PC-3 (cell line): ENCODE data around the gene OTOR. TPM values are rescaled to one million over a fixed set of nuclear protein-coding genes. Genes with fewer than 3 reads are reported as not detected.

Source experiments
- ATAC-seq: fragments of 200-7000 bp; cut with Tn5 transposase; 2 replicates; pipeline ENCODE4 v1.9.1; 2020; ENCODE audit warnings: mild to moderate bottlenecking, moderate library complexity
- BruUV-seq: library from RNA; stranded (reverse); fragments of 400-500 nt; replicated peaks from 2 replicates; lab custom pipeline; 2021; lab: Mats Ljungman, UMichigan
- CTCF ChIA-PET: fragments of 300-600 bp; sonication (Branson Sonifier 250); formaldehyde crosslinking; loops from one replicate; lab custom pipeline; 2022; ENCODE audit warnings: antibody characterized with exemption; lab: Charles Lee
- POLR2A ChIA-PET: fragments of 300-600 bp; sonication (Branson Sonifier 250); formaldehyde crosslinking; loops from one replicate; lab custom pipeline; 2022; ENCODE audit warnings: antibody characterized with exemption; ENCODE audit not compliant: unreplicated experiment; lab: Charles Lee
- DNase-seq: peaks from one replicate; pipeline ENCODE4 v3.0.0-alpha.2; 2015
- H2AFZ ChIP-seq: fragments of 300-600 bp; sonication (generic); 2 replicates; pipeline ENCODE4 v1.6.0; 2016; ENCODE audit warnings: antibody characterized with exemption, low read length
- H3F3A ChIP-seq: fragments of 300-600 bp; sonication (generic); one replicate; pipeline ENCODE4 v1.6.0; 2017; ENCODE audit warnings: antibody characterized with exemption, low read length, control low read depth, mild to moderate bottlenecking; ENCODE audit not compliant: unreplicated experiment
- H3K27ac ChIP-seq: fragments of 300-600 bp; sonication (generic); 2 replicates; pipeline ENCODE4 v1.5.1; 2016; ENCODE audit warnings: mild to moderate bottlenecking, low read length
- H3K27me3 ChIP-seq: fragments of 300-600 bp; sonication (generic); 2 replicates; pipeline ENCODE4 v1.6.1; 2016; ENCODE audit warnings: low read length, mixed read lengths
- H3K36me3 ChIP-seq: fragments of 300-600 bp; sonication (generic); 2 replicates; pipeline ENCODE4 v1.6.1; 2016; ENCODE audit warnings: low read depth, mixed run types, low read length, mixed read lengths
- H3K4me1 ChIP-seq: fragments of 300-600 bp; sonication (generic); 2 replicates; pipeline ENCODE4 v1.5.1; 2016; ENCODE audit warnings: low read length; ENCODE audit not compliant: insufficient read depth
- H3K4me2 ChIP-seq: fragments of 300-600 bp; sonication (generic); 2 replicates; pipeline ENCODE4 v1.6.0; 2016; ENCODE audit warnings: low read length
- H3K4me3 ChIP-seq: fragments of 300-600 bp; sonication (generic); 2 replicates; pipeline ENCODE4 v1.5.1; 2016; ENCODE audit warnings: mild to moderate bottlenecking, low read length, mixed read lengths
- H3K79me2 ChIP-seq: fragments of 300-600 bp; sonication (generic); 2 replicates; pipeline ENCODE4 v1.6.1; 2017; ENCODE audit warnings: low read length, mixed read lengths
- H3K9ac ChIP-seq: fragments of 300-600 bp; sonication (generic); 2 replicates; pipeline ENCODE4 v1.6.0; 2016; ENCODE audit warnings: mild to moderate bottlenecking, low read length
- H3K9me2 ChIP-seq: fragments of 300-600 bp; sonication (generic); replicated peaks from 2 replicates; pipeline ENCODE4 v1.6.1; 2016; ENCODE audit warnings: mixed run types, low read length, mixed read lengths
- H3K9me3 ChIP-seq: fragments of 300-600 bp; sonication (generic); 2 replicates; pipeline ENCODE4 v1.6.1; 2016; ENCODE audit warnings: low read length, mixed read lengths
- H4K20me1 ChIP-seq: fragments of 300-600 bp; sonication (generic); 2 replicates; pipeline ENCODE4 v1.6.1; 2016; ENCODE audit warnings: low read length, mixed read lengths
- EZH2 ChIP-seq: fragments of 300-600 bp; sonication (generic); IDR thresholded peaks from one replicate; pipeline ENCODE4 v1.6.1; 2017; ENCODE audit warnings: antibody characterized with exemption, mild to moderate bottlenecking, low read length; ENCODE audit not compliant: unreplicated experiment
- EZH2phosphoT487 ChIP-seq: fragments of 300-600 bp; sonication (generic); IDR thresholded peaks from 2 replicates; pipeline ENCODE4 v1.6.1; 2018; ENCODE audit warnings: mild to moderate bottlenecking, antibody characterized with exemption, low read length, borderline replicate concordance
- intact Hi-C: fragments of 100-400 bp; cut with micrococcal nuclease; formaldehyde crosslinking; loops from 2 replicates; pipeline ENCODE4 v1.9.0; 2023
- total RNA-seq: library from RNA; depleted of rRNA; stranded (reverse); fragments of >200 nt; gene quantifications from 2 replicates; pipeline ENCODE4 v1.2.3, GENCODE V29; 2014
- TF ChIP-seq, protein P1 (sequence below): fragments of 300-600 bp; sonication (generic); conservative IDR thresholded peaks from 2 replicates; pipeline ENCODE4 v1.5.1; 2017; ENCODE audit warnings: antibody characterized with exemption, low read depth, mild to moderate bottlenecking, low read length

OTOR gene
- total RNA-seq, 1 experiment from 2014 or later = not detected

DNA sequence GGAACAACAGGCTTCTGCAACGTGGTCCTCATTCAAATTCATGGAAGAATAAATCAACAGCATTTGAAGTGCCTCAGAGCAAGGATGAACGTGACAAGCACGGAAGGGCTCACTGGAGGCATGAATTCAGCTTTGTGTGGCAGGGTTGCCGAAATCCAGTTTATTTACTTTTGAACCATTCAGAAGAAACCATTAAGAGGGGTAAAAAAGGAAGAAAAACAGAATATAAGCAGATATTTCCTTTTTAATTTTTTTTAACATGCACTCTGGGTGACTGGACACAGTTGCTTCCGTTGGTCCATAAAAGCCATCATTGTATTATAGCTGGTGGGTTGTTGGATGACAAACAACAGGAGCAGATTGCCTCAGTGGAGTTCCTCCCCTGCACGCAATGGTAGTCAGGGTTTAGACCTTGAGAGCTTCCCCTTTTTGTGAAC is 35.6 kb upstream of the OTOR start:
- Histone ChIP-seq H3K4me2 (no peak overlapping the region), H3K9me2 (no peaks in the 10 kb centered on the region), H3F3A (no peaks in the 10 kb centered on the region), H3K27me3 (peaks cover 91% of the 10 kb centered on the region), H3K9ac (no peak overlapping the region), H2AFZ (no peak overlapping the region), H4K20me1 (no peaks in the 10 kb centered on the region), H3K4me3 (no peak overlapping the region), H3K36me3 (no peaks in the 10 kb centered on the region), H3K79me2 (no peaks in the 10 kb centered on the region), H3K27ac (no peak overlapping the region), H3K9me3 (no peaks in the 10 kb centered on the region), H3K4me1 (no peaks in the 10 kb centered on the region)
- ATAC-seq (no peak), DNase-seq (no peak)
- ChIA-PET POLR2A (no interaction called here), CTCF (no interaction called here)
- BruUV-seq = no TSS peak
- intact Hi-C loops = no loop called here
- TF ChIP-seq EZH2phosphoT487 = no peak
- TF ChIP-seq, protein P1, sequence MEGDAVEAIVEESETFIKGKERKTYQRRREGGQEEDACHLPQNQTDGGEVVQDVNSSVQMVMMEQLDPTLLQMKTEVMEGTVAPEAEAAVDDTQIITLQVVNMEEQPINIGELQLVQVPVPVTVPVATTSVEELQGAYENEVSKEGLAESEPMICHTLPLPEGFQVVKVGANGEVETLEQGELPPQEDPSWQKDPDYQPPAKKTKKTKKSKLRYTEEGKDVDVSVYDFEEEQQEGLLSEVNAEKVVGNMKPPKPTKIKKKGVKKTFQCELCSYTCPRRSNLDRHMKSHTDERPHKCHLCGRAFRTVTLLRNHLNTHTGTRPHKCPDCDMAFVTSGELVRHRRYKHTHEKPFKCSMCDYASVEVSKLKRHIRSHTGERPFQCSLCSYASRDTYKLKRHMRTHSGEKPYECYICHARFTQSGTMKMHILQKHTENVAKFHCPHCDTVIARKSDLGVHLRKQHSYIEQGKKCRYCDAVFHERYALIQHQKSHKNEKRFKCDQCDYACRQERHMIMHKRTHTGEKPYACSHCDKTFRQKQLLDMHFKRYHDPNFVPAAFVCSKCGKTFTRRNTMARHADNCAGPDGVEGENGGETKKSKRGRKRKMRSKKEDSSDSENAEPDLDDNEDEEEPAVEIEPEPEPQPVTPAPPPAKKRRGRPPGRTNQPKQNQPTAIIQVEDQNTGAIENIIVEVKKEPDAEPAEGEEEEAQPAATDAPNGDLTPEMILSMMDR = no peak
- TF ChIP-seq EZH2 = no peak

DNA sequence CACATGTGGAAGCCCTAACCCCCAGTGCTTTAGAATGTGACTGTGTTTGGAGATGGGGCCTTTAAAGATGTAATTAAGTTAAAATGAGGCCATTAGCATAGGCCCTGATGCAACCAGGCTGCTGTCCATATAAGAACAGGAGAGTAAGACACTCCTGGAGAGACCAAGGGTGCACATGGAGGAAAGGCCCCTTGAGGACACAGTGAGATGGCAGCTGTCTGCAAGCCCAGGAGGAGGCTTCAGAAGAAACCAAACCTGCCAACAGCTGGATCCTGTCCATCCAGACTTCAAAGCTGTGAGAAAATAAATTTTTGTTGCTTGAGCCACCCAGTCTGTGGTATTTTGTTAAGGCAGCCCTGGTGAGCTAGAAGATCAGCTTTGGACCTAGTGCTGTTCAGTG is 35.1 kb upstream of the OTOR start:
- Histone ChIP-seq H3K9ac (no peak overlapping the region), H3K79me2 (no peaks in the 10 kb centered on the region), H3K9me2 (no peaks in the 10 kb centered on the region), H3K4me1 (no peaks in the 10 kb centered on the region), H3F3A (no peaks in the 10 kb centered on the region), H3K36me3 (no peaks in the 10 kb centered on the region), H3K27me3 (peaks cover 91% of the 10 kb centered on the region), H3K9me3 (no peaks in the 10 kb centered on the region), H2AFZ (no peak overlapping the region), H4K20me1 (no peaks in the 10 kb centered on the region), H3K4me3 (no peak overlapping the region), H3K27ac (no peak overlapping the region), H3K4me2 (no peak overlapping the region)
- BruUV-seq = no TSS peak
- intact Hi-C loops = no loop called here
- TF ChIP-seq EZH2phosphoT487 (no peak), EZH2 (no peak)
- TF ChIP-seq, protein P1 = no peak
- no peak for ATAC-seq
- POLR2A ChIA-PET = no interaction called here
- CTCF ChIA-PET = no interaction called here
- no peak for DNase-seq

DNA sequence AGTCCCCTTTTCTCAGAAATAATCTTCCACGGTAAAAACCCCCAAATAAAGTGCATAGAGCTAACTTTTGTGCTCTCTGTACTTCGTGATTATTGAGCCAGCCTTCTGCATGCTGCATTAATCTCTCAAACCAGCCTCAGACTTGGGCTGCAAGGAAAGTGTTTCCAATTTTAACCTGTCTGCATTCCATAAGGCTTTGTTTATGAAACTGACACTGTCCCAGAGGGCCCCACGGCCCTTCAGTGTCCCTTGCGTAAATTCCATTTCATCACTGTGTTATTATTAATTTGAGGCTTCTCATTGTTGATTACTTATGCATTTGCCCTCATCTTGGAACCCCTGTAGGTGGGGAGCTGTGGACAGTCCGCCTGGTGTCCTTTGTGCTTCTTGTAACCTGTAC is 33.9 kb upstream of the OTOR start:
- Histone ChIP-seq H3K9me3 (no peaks in the 10 kb centered on the region), H3K79me2 (no peaks in the 10 kb centered on the region), H3K27ac (no peak overlapping the region), H3K36me3 (no peaks in the 10 kb centered on the region), H3K9ac (no peak overlapping the region), H4K20me1 (no peaks in the 10 kb centered on the region), H3K4me2 (no peak overlapping the region), H3F3A (no peaks in the 10 kb centered on the region), H3K4me1 (no peaks in the 10 kb centered on the region), H3K4me3 (no peak overlapping the region), H2AFZ (no peak overlapping the region), H3K9me2 (no peaks in the 10 kb centered on the region), H3K27me3 (peaks cover 98% of the 10 kb centered on the region)
- ATAC-seq (no peak), DNase-seq (no peak)
- POLR2A ChIA-PET = no interaction called here
- BruUV-seq = no TSS peak
- CTCF ChIA-PET = no interaction called here
- TF ChIP-seq EZH2 (no peak), EZH2phosphoT487 (no peak)
- TF ChIP-seq, protein P1 = no peak
- intact Hi-C loops = no loop called here
